Fibroblast of villous mesenchyme (primary cell): ENCODE data around the gene AFAP1. TPM values are rescaled to one million over a fixed set of nuclear protein-coding genes. Genes with fewer than 3 reads are reported as not detected.

Experiments
- DNase-seq: peaks from one replicate; pipeline ENCODE4 v3.0.0-alpha.2; 2010; ENCODE audit warnings: low read depth
- H3K4me3 ChIP-seq: 2 replicates; pipeline ENCODE4 v1.5.1; 2011; ENCODE audit warnings: low read depth, mild to moderate bottlenecking, low read length
- CTCF ChIP-seq: IDR thresholded peaks from 2 replicates; pipeline ENCODE4 v1.5.1; 2012; ENCODE audit warnings: low read depth, mild to moderate bottlenecking, low read length; ENCODE audit not compliant: insufficient read depth
- total RNA-seq: library from RNA; depleted of rRNA; stranded (reverse); fragments of >200 nt; gene quantifications from 2 replicates; pipeline ENCODE4 v1.2.3, GENCODE V29; 2012

Gene AFAP1
- total RNA-seq, 1 donor, result 133 TPM

GRCh38 chr4:7739918-7740865 is 199.5 kb downstream of the AFAP1 start:
- no peak for DNase-seq
- TF ChIP-seq CTCF, result no peak
- no peak overlapping the region for H3K4me3 ChIP-seq

- DNase-seq, result no peak
- no peak for TF ChIP-seq CTCF
- no peak overlapping the region for H3K4me3 ChIP-seq
Measured at GRCh38 chr4:7739077-7739917, 200.4 kb downstream of the AFAP1 start.

- no peak for TF ChIP-seq CTCF
- no peak overlapping the region for H3K4me3 ChIP-seq
- no peak for DNase-seq
Measured at GRCh38 chr4:7738458-7739076, 201.1 kb downstream of the AFAP1 start.

GRCh38 chr4:7737752-7738457 is 201.8 kb downstream of the AFAP1 start:
- no peak overlapping the region for H3K4me3 ChIP-seq
- no peak for TF ChIP-seq CTCF
- DNase-seq, result no peak

- DNase-seq, result no peak
- TF ChIP-seq CTCF, result no peak
- H3K4me3 ChIP-seq, result no peak overlapping the region
Measured at GRCh38 chr4:7737268-7737645, 202.4 kb downstream of the AFAP1 start.
